HEK293 (cell line): ENCODE results near the gene KRT7.

Source experiments
- ZBTB8A ChIP-seq: fragments of 450-650 bp; formaldehyde crosslinking; IDR thresholded peaks from 2 replicates; pipeline ENCODE4 v1.5.1; 2016; ENCODE audit warnings: missing biosample characterization, missing genetic modification characterization
- ZNF146 ChIP-seq: fragments of 450-650 bp; formaldehyde crosslinking; IDR thresholded peaks from 2 replicates; pipeline ENCODE4 v1.5.1; 2016; ENCODE audit warnings: missing biosample characterization, missing genetic modification characterization
- ZNF311 ChIP-seq: fragments of 450-650 bp; formaldehyde crosslinking; IDR thresholded peaks from 2 replicates; pipeline ENCODE4 v1.5.1; 2017; ENCODE audit warnings: missing biosample characterization, missing genetic modification characterization, borderline replicate concordance
- ZNF394 ChIP-seq: fragments of 450-650 bp; formaldehyde crosslinking; IDR thresholded peaks from 2 replicates; pipeline ENCODE4 v1.5.1; 2016; ENCODE audit warnings: missing biosample characterization, missing genetic modification characterization, mild to moderate bottlenecking, moderate library complexity, borderline replicate concordance
- TF ChIP-seq, protein P1 (sequence below): sonication (generic); formaldehyde crosslinking; IDR thresholded peaks from 2 replicates; pipeline ENCODE4 v1.8.1; 2022; ENCODE audit warnings: mild to moderate bottlenecking, moderate library complexity, missing genetic modification reagents
- TF ChIP-seq, protein P2 (sequence below): fragments of 450-650 bp; formaldehyde crosslinking; IDR thresholded peaks from 2 replicates; pipeline ENCODE4 v1.5.1; 2016; ENCODE audit warnings: missing biosample characterization, missing genetic modification characterization
- TF ChIP-seq, protein P3 (sequence below): fragments of 450-650 bp; formaldehyde crosslinking; IDR thresholded peaks from 2 replicates; pipeline ENCODE4 v1.5.1; 2017; ENCODE audit warnings: missing biosample characterization, mild to moderate bottlenecking, missing genetic modification characterization, moderate library complexity

DNA sequence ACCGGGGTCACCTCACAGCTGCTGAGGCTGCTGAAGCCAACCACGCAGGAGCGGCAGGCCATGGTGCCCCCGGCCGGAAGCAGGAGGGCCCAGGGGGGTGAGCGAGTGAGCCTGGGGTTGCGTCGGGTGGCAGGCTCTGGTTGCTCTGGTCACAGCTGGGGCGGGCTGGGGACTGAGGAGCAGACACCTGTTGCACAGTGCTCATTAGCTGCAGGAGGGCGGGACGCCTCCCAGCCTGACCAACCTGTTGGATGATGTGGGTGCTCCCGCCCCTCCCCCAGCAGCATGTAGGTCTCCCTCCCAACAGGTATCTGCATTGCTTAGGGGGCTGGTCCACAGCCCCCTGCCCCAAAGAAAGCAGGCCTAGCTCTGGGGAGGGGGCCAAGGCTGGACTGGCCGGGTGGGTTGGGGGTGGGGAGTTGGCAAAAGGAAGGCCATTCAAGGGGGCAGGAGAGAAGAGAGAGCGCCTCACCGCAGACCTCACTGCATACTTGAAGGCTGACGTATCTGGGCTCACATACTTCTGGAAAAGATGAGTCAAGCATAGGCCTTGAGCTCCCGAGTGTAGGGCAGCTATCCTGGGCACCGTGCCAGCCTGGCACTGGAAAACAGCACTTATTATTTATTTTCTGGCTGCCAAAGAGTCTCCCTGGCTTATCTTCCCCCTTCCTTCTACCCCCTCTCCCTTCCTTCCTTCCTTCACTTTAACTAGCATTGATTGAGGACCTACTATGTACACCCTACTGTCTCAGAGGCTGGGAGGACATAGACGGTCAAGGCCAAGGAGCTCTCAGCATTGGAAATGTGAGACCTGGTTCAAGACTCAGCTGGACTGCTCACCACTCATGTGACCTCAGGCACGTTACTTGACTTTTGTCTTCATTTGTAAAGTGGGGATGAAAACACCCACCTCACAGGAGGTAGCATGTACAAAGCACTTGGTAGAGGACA is 40.9 kb upstream of the KRT7 start, which contains the start of gene KRT80:
- TF ChIP-seq, protein P1, sequence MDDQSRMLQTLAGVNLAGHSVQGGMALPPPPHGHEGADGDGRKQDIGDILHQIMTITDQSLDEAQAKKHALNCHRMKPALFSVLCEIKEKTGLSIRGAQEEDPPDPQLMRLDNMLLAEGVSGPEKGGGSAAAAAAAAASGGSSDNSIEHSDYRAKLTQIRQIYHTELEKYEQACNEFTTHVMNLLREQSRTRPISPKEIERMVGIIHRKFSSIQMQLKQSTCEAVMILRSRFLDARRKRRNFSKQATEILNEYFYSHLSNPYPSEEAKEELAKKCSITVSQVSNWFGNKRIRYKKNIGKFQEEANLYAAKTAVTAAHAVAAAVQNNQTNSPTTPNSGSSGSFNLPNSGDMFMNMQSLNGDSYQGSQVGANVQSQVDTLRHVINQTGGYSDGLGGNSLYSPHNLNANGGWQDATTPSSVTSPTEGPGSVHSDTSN (CRISPR knock-in tag), result no peak
- TF ChIP-seq ZNF394 (peak; percentile 54; the same call in 1 of the 2 replicates), ZBTB8A (tag by site-specific recombination) (no peak), ZNF311 (no peak), ZNF146 (tag by site-specific recombination) (no peak)
- TF ChIP-seq, protein P2, sequence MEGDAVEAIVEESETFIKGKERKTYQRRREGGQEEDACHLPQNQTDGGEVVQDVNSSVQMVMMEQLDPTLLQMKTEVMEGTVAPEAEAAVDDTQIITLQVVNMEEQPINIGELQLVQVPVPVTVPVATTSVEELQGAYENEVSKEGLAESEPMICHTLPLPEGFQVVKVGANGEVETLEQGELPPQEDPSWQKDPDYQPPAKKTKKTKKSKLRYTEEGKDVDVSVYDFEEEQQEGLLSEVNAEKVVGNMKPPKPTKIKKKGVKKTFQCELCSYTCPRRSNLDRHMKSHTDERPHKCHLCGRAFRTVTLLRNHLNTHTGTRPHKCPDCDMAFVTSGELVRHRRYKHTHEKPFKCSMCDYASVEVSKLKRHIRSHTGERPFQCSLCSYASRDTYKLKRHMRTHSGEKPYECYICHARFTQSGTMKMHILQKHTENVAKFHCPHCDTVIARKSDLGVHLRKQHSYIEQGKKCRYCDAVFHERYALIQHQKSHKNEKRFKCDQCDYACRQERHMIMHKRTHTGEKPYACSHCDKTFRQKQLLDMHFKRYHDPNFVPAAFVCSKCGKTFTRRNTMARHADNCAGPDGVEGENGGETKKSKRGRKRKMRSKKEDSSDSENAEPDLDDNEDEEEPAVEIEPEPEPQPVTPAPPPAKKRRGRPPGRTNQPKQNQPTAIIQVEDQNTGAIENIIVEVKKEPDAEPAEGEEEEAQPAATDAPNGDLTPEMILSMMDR, result no peak
- TF ChIP-seq, protein P3, sequence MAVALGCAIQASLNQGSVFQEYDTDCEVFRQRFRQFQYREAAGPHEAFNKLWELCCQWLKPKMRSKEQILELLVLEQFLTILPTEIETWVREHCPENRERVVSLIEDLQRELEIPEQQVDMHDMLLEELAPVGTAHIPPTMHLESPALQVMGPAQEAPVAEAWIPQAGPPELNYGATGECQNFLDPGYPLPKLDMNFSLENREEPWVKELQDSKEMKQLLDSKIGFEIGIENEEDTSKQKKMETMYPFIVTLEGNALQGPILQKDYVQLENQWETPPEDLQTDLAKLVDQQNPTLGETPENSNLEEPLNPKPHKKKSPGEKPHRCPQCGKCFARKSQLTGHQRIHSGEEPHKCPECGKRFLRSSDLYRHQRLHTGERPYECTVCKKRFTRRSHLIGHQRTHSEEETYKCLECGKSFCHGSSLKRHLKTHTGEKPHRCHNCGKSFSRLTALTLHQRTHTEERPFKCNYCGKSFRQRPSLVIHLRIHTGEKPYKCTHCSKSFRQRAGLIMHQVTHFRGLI (tag by site-specific recombination), result no peak
